HEK293T (cell line): ENCODE data around the gene KCNMA1.

Source experiments
- BHLHE40 ChIP-seq: fragments of 450-650 bp; IDR thresholded peaks from 2 replicates; pipeline ENCODE4 v1.6.1; 2016; ENCODE audit warnings: mild to moderate bottlenecking, moderate library complexity, borderline replicate concordance
- FOXA1 ChIP-seq: fragments of 450-650 bp; IDR thresholded peaks from 2 replicates; pipeline ENCODE4 v1.6.1; 2016; ENCODE audit warnings: mild to moderate bottlenecking
- SP1 ChIP-seq: fragments of 450-650 bp; IDR thresholded peaks from 2 replicates; pipeline ENCODE4 v1.6.1; 2017
- TARDBP ChIP-seq: fragments of 450-650 bp; IDR thresholded peaks from 2 replicates; pipeline ENCODE4 v1.6.1; 2016

- TF ChIP-seq BHLHE40 (no peak), SP1 (no peak), TARDBP (no peak), FOXA1 (no peak)
Measured at GRCh38 chr10:77616766-77617165, 20.8 kb downstream of the KCNMA1 start.
